ENCODE data around the gene ARNT2.
A peak's percentile ranks its signal among the peaks of the same experiment; 100 is the strongest.

ARNT2 gene

DNA sequence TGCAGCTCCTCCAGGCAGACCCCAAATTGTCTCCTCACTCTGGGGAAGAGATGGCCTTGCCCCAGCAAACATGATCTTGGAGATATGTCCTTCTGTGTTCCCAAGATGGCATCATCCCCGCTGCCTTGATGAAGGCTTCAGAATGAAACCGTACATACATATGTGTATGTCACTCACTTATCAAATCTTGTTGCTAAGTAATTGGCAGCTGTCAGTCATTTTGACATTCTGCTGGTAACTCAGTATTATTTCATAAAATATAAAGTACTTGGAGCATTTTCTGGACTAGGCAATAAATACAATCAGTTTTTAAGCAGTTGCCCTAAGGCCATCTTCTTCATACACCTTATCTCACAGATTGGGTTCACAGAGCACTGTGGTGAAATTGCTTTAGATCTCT lies 62.4 kb downstream of the ARNT2 start:
- DNase-seq (ENCODE audit: low read depth, low spot score): no peak
- H3K9ac ChIP-seq (ENCODE audit: insufficient read length, low read depth): no peak overlapping the region
- no peaks in the 10 kb centered on the region for H3K36me3 ChIP-seq (ENCODE audit: insufficient read depth, insufficient read length, low read length)
- H3K4me1 ChIP-seq (ENCODE audit: insufficient read depth, insufficient read length): peaks cover 5% of the 10 kb centered on the region
- no peaks in the 10 kb centered on the region for H3K9me3 ChIP-seq (ENCODE audit: insufficient read depth, low read length)
- no peak overlapping the region for H3K4me3 ChIP-seq (ENCODE audit: insufficient read length, low read depth)
- H3K27me3 ChIP-seq (ENCODE audit: insufficient read depth, insufficient read length): no peaks in the 10 kb centered on the region
- TF ChIP-seq ZNF274 (IDR thresholded peaks at IDR 0.05; ENCODE audit: low read depth, low read length) (no peak), SUZ12 (IDR thresholded peaks at IDR 0.05; ENCODE audit: extremely low read depth, insufficient read depth, insufficient read length) (no peak), YY1 (IDR thresholded peaks at IDR 0.05; ENCODE audit: insufficient read depth, insufficient read length) (no peak)

DNA sequence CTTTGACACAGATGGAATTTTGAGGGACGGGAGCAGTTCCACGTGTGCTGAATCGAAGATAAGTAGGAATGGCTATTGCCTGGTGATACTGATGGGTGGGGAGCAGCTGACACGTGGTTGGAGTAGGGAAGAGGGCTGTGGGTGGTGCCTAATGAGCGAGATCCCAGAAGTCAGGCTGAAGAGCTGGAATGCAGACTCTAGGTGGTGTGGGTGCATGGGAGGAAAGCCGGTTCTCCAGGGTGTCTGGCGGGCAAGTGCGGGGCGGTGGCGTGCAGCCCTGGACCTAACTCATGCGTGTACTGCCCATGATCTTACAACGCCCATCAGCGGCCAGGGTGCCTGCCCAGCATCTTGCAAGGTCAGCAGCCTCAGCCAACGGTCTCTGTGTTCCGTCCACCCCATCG lies 63.1 kb downstream of the ARNT2 start:
- Histone ChIP-seq H3K27me3 (ENCODE audit: insufficient read depth, insufficient read length) (no peaks in the 10 kb centered on the region), H3K4me3 (ENCODE audit: insufficient read length, low read depth) (no peak overlapping the region), H3K9me3 (ENCODE audit: insufficient read depth, low read length) (no peaks in the 10 kb centered on the region), H3K36me3 (ENCODE audit: insufficient read depth, insufficient read length, low read length) (no peaks in the 10 kb centered on the region), H3K9ac (ENCODE audit: insufficient read length, low read depth) (no peak overlapping the region), H3K4me1 (ENCODE audit: insufficient read depth, insufficient read length) (peaks cover 5% of the 10 kb centered on the region)
- DNase-seq (ENCODE audit: low read depth, low spot score): no peak
- TF ChIP-seq SUZ12 (IDR thresholded peaks at IDR 0.05; ENCODE audit: extremely low read depth, insufficient read depth, insufficient read length) (no peak), ZNF274 (IDR thresholded peaks at IDR 0.05; ENCODE audit: low read depth, low read length) (no peak)

DNA sequence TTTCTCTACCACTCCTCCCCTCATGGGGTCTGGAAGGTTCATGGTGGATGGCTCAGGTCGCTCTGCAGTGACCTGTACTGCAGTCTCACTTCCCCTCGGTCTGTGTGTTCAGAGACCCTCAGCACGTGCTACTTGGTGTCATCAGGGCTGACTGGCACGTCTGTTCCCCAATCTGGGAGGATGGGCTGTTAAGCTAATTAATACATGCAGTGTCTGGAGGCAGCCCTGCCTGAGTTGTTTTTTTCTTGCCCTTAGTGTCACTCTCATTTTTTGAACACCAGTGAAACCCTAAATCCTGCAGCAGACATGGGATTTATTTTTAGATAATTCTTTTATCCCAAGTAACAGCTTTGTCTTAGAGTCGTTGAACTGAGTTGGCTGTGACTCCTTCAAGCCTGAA lies 64.6 kb downstream of the ARNT2 start:
- Histone ChIP-seq H3K9ac (ENCODE audit: insufficient read length, low read depth) (no peak overlapping the region), H3K36me3 (ENCODE audit: insufficient read depth, insufficient read length, low read length) (no peaks in the 10 kb centered on the region), H3K9me3 (ENCODE audit: insufficient read depth, low read length) (no peaks in the 10 kb centered on the region), H3K27me3 (ENCODE audit: insufficient read depth, insufficient read length) (no peaks in the 10 kb centered on the region), H3K4me3 (ENCODE audit: insufficient read length, low read depth) (no peak overlapping the region), H3K4me1 (ENCODE audit: insufficient read depth, insufficient read length) (peaks cover 8% of the 10 kb centered on the region)
- no peak for TF ChIP-seq ZNF274 (IDR thresholded peaks at IDR 0.05; ENCODE audit: low read depth, low read length)
- no peak for TF ChIP-seq YY1 (IDR thresholded peaks at IDR 0.05; ENCODE audit: insufficient read depth, insufficient read length)
- TF ChIP-seq SUZ12 (IDR thresholded peaks at IDR 0.05; ENCODE audit: extremely low read depth, insufficient read depth, insufficient read length): no peak
- no peak for DNase-seq (ENCODE audit: low read depth, low spot score)

DNA sequence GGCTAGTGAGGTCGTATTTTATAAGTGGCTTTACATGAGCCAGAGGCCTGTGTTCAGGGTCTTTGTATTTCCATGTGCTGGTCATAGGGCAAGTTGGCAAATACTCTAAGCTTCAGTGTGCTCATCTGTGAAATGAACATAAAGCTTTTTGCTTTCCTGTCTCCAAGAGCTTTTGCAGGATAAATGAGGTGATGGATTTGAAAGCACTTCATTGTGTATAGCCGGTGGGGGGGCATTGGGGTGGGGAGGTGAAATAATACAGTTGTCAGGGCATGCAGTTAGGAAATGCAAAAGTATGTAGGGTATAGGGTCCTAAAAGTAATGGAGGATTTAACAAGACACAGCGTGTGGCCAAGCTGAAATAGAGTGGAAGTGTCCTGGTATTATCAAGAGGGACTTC lies 67.7 kb downstream of the ARNT2 start:
- TF ChIP-seq SUZ12 (IDR thresholded peaks at IDR 0.05; ENCODE audit: extremely low read depth, insufficient read depth, insufficient read length) (no peak), YY1 (IDR thresholded peaks at IDR 0.05; ENCODE audit: insufficient read depth, insufficient read length) (no peak), ZNF274 (IDR thresholded peaks at IDR 0.05; ENCODE audit: low read depth, low read length) (no peak)
- H3K4me1 ChIP-seq (ENCODE audit: insufficient read depth, insufficient read length): peaks cover 13% of the 10 kb centered on the region
- no peak for DNase-seq (ENCODE audit: low read depth, low spot score)

DNA sequence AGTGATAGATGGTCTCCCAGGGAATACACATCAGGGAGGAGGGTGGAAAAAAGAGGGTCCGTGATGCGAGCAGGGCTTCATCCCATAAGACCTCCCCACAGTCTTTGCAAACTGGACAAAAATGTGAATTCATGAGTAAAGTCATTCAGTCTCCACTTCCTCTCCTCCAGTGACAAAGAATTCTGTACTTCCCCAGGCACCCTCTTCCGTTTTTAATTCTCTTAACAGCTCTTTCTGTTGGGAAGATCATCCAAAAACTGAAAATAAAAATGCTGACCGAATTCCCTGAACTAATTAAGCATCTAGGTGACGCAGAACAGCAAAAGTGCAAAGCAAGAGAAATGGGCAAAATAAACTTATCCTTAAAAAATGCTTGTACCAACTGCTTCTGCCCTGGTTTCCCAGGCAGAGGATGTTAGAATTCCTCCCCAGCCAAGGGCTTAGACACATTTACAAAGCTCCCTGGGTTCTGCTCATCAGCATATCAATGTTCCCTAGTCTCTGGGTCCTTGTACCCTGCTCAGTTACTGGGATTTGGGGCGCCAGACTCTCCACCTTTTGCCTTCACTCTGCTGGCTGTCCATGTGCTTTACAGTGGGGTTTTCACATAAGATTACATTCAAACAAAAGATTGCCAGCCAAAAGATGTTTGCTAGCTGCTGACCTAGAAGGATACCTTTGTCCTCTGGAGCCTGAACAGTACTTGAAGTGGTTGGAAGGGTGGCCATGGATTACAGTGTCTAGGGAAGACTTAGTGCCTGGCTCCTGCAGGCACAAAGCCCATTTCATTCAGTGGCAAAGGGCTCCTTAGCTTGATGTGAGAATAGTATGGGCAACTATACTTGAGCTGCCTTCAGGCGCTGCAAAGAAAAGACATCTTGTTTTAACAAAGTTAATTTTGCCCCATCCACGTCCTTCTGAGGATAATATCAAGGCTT lies 69.4 kb downstream of the ARNT2 start:
- H3K27me3 ChIP-seq (ENCODE audit: insufficient read depth, insufficient read length): no peaks in the 10 kb centered on the region
- H3K4me1 ChIP-seq (ENCODE audit: insufficient read depth, insufficient read length): peaks cover 8% of the 10 kb centered on the region
- H3K4me3 ChIP-seq (ENCODE audit: insufficient read length, low read depth): no peak overlapping the region
- peaks cover 27% of the 10 kb centered on the region for H3K9me3 ChIP-seq (ENCODE audit: insufficient read depth, low read length)
- DNase-seq (ENCODE audit: low read depth, low spot score): peak; percentile 79
- no peak for TF ChIP-seq ZNF274 (IDR thresholded peaks at IDR 0.05; ENCODE audit: low read depth, low read length)
- no peak for TF ChIP-seq YY1 (IDR thresholded peaks at IDR 0.05; ENCODE audit: insufficient read depth, insufficient read length)
- no peak for TF ChIP-seq SUZ12 (IDR thresholded peaks at IDR 0.05; ENCODE audit: extremely low read depth, insufficient read depth, insufficient read length)
- no peaks in the 10 kb centered on the region for H3K36me3 ChIP-seq (ENCODE audit: insufficient read depth, insufficient read length, low read length)
- no peak overlapping the region for H3K9ac ChIP-seq (ENCODE audit: insufficient read length, low read depth)

More for the DNA sequence above, 67.7 kb downstream of the ARNT2 start:
- Histone ChIP-seq H3K9me3 (ENCODE audit: insufficient read depth, low read length) (peaks cover 22% of the 10 kb centered on the region), H3K27me3 (ENCODE audit: insufficient read depth, insufficient read length) (no peaks in the 10 kb centered on the region), H3K36me3 (ENCODE audit: insufficient read depth, insufficient read length, low read length) (no peaks in the 10 kb centered on the region), H3K9ac (ENCODE audit: insufficient read length, low read depth) (no peak overlapping the region), H3K4me3 (ENCODE audit: insufficient read length, low read depth) (no peak overlapping the region)

DNA sequence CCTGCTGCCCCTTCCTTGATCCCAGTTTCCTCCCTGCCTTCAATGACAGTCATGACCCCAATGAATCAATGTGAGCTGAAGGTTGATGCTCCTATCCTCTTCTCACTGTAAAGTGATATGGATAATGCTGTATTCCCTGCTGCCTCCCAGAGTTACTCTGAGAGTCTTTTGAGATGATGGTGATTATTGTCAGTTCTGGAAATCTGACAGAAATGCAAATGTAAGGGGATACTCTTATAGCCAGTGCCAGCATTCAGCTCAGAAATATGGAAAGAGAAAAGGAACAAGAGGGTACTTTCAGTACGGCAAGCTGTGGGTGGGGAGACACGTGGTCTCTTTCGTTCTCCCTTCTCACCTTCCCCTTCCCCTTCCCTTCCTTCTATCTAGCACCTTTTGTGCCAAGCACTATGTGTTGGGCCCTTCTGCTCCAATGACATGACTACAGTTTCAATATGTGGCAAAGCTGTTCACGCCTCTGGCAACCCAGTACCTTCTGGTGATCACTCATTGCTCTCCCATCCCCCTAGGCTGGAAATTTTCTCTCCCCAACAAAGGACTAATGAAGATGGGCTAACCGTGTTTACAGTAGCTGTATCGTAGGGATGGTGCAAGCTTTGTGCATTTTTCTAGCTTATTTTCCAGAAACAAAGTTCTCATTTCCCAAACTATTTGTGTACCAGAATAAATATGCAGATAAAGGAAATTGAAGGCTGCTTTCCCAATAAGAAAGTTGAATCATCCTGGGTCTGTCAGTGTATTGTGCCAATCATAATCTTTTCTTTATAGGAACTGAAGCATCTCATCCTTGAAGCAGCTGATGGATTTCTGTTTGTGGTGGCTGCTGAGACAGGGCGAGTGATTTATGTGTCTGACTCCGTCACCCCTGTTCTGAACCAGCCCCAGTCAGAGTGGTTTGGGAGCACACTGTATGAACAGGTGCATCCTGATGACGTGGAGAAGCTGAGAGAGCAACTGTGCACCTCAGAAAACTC lies 70.3 kb downstream of the ARNT2 start:
- TF ChIP-seq ZNF274 (IDR thresholded peaks at IDR 0.05; ENCODE audit: low read depth, low read length) (no peak), SUZ12 (IDR thresholded peaks at IDR 0.05; ENCODE audit: extremely low read depth, insufficient read depth, insufficient read length) (no peak)
- no peaks in the 10 kb centered on the region for H3K27me3 ChIP-seq (ENCODE audit: insufficient read depth, insufficient read length)
- peaks cover 8% of the 10 kb centered on the region for H3K4me1 ChIP-seq (ENCODE audit: insufficient read depth, insufficient read length)
- no peak for DNase-seq (ENCODE audit: low read depth, low spot score)
- no peaks in the 10 kb centered on the region for H3K36me3 ChIP-seq (ENCODE audit: insufficient read depth, insufficient read length, low read length)
- H3K9me3 ChIP-seq (ENCODE audit: insufficient read depth, low read length): peaks cover 27% of the 10 kb centered on the region
- no peak overlapping the region for H3K9ac ChIP-seq (ENCODE audit: insufficient read length, low read depth)
- H3K4me3 ChIP-seq (ENCODE audit: insufficient read length, low read depth): no peak overlapping the region

DNA sequence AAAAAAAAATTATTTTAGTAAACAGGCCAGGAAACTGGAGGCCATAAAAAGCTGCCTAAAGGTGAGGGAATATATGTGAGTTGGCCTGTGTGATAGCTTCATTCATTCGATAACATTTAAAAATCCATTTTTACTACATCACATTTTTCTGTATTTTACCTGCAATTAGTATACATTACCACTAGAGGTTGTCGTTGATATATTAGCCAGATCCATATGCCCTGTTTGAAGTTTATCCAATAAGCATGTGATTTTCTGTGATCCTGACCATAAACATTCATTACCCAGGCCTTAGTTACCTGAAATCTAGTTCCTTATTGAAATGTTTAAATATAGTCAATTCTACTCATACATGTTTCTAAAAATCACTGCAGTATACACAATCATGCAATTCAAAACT lies 71.4 kb downstream of the ARNT2 start:
- H3K9ac ChIP-seq (ENCODE audit: insufficient read length, low read depth): no peak overlapping the region
- H3K4me3 ChIP-seq (ENCODE audit: insufficient read length, low read depth): no peak overlapping the region
- H3K4me1 ChIP-seq (ENCODE audit: insufficient read depth, insufficient read length): peaks cover 16% of the 10 kb centered on the region
- peaks cover 27% of the 10 kb centered on the region for H3K9me3 ChIP-seq (ENCODE audit: insufficient read depth, low read length)
- H3K36me3 ChIP-seq (ENCODE audit: insufficient read depth, insufficient read length, low read length): no peaks in the 10 kb centered on the region
- no peak for TF ChIP-seq SUZ12 (IDR thresholded peaks at IDR 0.05; ENCODE audit: extremely low read depth, insufficient read depth, insufficient read length)
- no peak for TF ChIP-seq YY1 (IDR thresholded peaks at IDR 0.05; ENCODE audit: insufficient read depth, insufficient read length)
- TF ChIP-seq ZNF274 (IDR thresholded peaks at IDR 0.05; ENCODE audit: low read depth, low read length): no peak
- H3K27me3 ChIP-seq (ENCODE audit: insufficient read depth, insufficient read length): no peaks in the 10 kb centered on the region
- no peak for DNase-seq (ENCODE audit: low read depth, low spot score)

All from NT2/D1 (cell line).